HEK293 (cell line): ENCODE measurements around the gene ZSWIM4.

Source experiments
- EGR2 ChIP-seq: fragments of 450-650 bp; formaldehyde crosslinking; IDR thresholded peaks from 2 replicates; pipeline ENCODE4 v1.5.1; 2016; ENCODE audit warnings: low read depth, missing biosample characterization, missing genetic modification characterization
- GLI4 ChIP-seq: fragments of 450-650 bp; formaldehyde crosslinking; IDR thresholded peaks from 2 replicates; pipeline ENCODE4 v1.5.1; 2016; ENCODE audit warnings: missing biosample characterization, missing genetic modification characterization
- GLIS1 ChIP-seq: fragments of 450-650 bp; formaldehyde crosslinking; IDR thresholded peaks from 2 replicates; pipeline ENCODE4 v1.5.1; 2016; ENCODE audit warnings: missing biosample characterization, missing genetic modification characterization
- MYNN ChIP-seq: fragments of 450-650 bp; formaldehyde crosslinking; IDR thresholded peaks from 2 replicates; pipeline ENCODE4 v1.5.1; 2016; ENCODE audit warnings: missing biosample characterization, missing genetic modification characterization, borderline replicate concordance
- OSR2 ChIP-seq: fragments of 450-650 bp; formaldehyde crosslinking; IDR thresholded peaks from 2 replicates; pipeline ENCODE4 v1.5.1; 2016; ENCODE audit warnings: missing biosample characterization, missing genetic modification characterization
- PRDM1 ChIP-seq: fragments of 450-650 bp; formaldehyde crosslinking; IDR thresholded peaks from 2 replicates; pipeline ENCODE4; 2016; ENCODE audit warnings: missing biosample characterization, missing genetic modification characterization
- SALL2 ChIP-seq: fragments of 450-650 bp; formaldehyde crosslinking; IDR thresholded peaks from 2 replicates; pipeline ENCODE4 v1.5.0; 2017; ENCODE audit warnings: missing biosample characterization, mild to moderate bottlenecking, missing genetic modification characterization, borderline replicate concordance
- ZNF10 ChIP-seq: fragments of 450-650 bp; formaldehyde crosslinking; IDR thresholded peaks from 2 replicates; pipeline ENCODE4 v1.5.1; 2017; ENCODE audit warnings: missing biosample characterization, missing genetic modification characterization
- ZNF133 ChIP-seq: fragments of 450-650 bp; formaldehyde crosslinking; IDR thresholded peaks from 2 replicates; pipeline ENCODE4 v1.5.1; 2016; ENCODE audit warnings: missing biosample characterization, missing genetic modification characterization
- ZNF311 ChIP-seq: fragments of 450-650 bp; formaldehyde crosslinking; IDR thresholded peaks from 2 replicates; pipeline ENCODE4 v1.5.1; 2017; ENCODE audit warnings: missing biosample characterization, missing genetic modification characterization, borderline replicate concordance
- ZNF350 ChIP-seq: fragments of 450-650 bp; formaldehyde crosslinking; IDR thresholded peaks from 2 replicates; pipeline ENCODE4 v1.5.0; 2017; ENCODE audit warnings: missing biosample characterization, mild to moderate bottlenecking, missing genetic modification characterization
- ZNF423 ChIP-seq: fragments of 450-650 bp; formaldehyde crosslinking; IDR thresholded peaks from 2 replicates; pipeline ENCODE4 v1.5.1; 2016; ENCODE audit warnings: missing biosample characterization, missing genetic modification characterization
- ZNF510 ChIP-seq: fragments of 450-650 bp; formaldehyde crosslinking; IDR thresholded peaks from 2 replicates; pipeline ENCODE4 v1.5.1; 2018; ENCODE audit warnings: mild to moderate bottlenecking, missing genetic modification characterization, missing biosample characterization; ENCODE audit not compliant: insufficient replicate concordance
- ZNF561 ChIP-seq: fragments of 450-650 bp; IDR thresholded peaks from 2 replicates; pipeline ENCODE4 v1.5.1; 2018; ENCODE audit warnings: missing biosample characterization, missing genetic modification characterization, borderline replicate concordance
- ZNF600 ChIP-seq: fragments of 450-650 bp; formaldehyde crosslinking; IDR thresholded peaks from 2 replicates; pipeline ENCODE4 v1.5.1; 2016; ENCODE audit warnings: missing biosample characterization, missing genetic modification characterization
- ZNF768 ChIP-seq: fragments of 450-650 bp; formaldehyde crosslinking; IDR thresholded peaks from 2 replicates; pipeline ENCODE4 v1.5.1; 2018; ENCODE audit warnings: missing biosample characterization, mild to moderate bottlenecking, missing genetic modification characterization
- TF ChIP-seq, protein P1 (sequence below): fragments of 450-650 bp; formaldehyde crosslinking; IDR thresholded peaks from 2 replicates; pipeline ENCODE4 v1.5.1; 2016; ENCODE audit warnings: missing biosample characterization, missing genetic modification characterization
- TF ChIP-seq, protein P2 (sequence below): fragments of 450-650 bp; formaldehyde crosslinking; IDR thresholded peaks from 2 replicates; pipeline ENCODE4 v1.5.1; 2016; ENCODE audit warnings: missing biosample characterization, missing genetic modification characterization
- TF ChIP-seq, protein P3 (sequence below): fragments of 450-650 bp; formaldehyde crosslinking; IDR thresholded peaks from 2 replicates; pipeline ENCODE4 v1.5.1; 2016; ENCODE audit warnings: missing biosample characterization, missing genetic modification characterization
- TF ChIP-seq, protein P4 (sequence below): fragments of 450-650 bp; formaldehyde crosslinking; IDR thresholded peaks from 2 replicates; pipeline ENCODE4 v1.5.1; 2016; ENCODE audit warnings: missing biosample characterization, missing genetic modification characterization
- TF ChIP-seq, protein P5 (sequence below): fragments of 450-650 bp; IDR thresholded peaks from 2 replicates; pipeline ENCODE4 v1.5.1; 2018; ENCODE audit warnings: missing biosample characterization, mild to moderate bottlenecking, missing genetic modification characterization
- TF ChIP-seq, protein P6 (sequence below): fragments of 450-650 bp; formaldehyde crosslinking; IDR thresholded peaks from 2 replicates; pipeline ENCODE4 v1.5.1; 2016; ENCODE audit warnings: missing biosample characterization, missing genetic modification characterization
- TF ChIP-seq, protein P7 (sequence below): fragments of 450-650 bp; formaldehyde crosslinking; IDR thresholded peaks from 2 replicates; pipeline ENCODE4 v1.5.1; 2017; ENCODE audit warnings: missing biosample characterization, missing genetic modification characterization
- TF ChIP-seq, protein P8 (sequence below): sonication (generic); formaldehyde crosslinking; IDR thresholded peaks from 2 replicates; pipeline ENCODE4 v1.8.1; 2022; ENCODE audit warnings: mild to moderate bottlenecking, moderate library complexity, missing genetic modification reagents

ZSWIM4 gene

DNA sequence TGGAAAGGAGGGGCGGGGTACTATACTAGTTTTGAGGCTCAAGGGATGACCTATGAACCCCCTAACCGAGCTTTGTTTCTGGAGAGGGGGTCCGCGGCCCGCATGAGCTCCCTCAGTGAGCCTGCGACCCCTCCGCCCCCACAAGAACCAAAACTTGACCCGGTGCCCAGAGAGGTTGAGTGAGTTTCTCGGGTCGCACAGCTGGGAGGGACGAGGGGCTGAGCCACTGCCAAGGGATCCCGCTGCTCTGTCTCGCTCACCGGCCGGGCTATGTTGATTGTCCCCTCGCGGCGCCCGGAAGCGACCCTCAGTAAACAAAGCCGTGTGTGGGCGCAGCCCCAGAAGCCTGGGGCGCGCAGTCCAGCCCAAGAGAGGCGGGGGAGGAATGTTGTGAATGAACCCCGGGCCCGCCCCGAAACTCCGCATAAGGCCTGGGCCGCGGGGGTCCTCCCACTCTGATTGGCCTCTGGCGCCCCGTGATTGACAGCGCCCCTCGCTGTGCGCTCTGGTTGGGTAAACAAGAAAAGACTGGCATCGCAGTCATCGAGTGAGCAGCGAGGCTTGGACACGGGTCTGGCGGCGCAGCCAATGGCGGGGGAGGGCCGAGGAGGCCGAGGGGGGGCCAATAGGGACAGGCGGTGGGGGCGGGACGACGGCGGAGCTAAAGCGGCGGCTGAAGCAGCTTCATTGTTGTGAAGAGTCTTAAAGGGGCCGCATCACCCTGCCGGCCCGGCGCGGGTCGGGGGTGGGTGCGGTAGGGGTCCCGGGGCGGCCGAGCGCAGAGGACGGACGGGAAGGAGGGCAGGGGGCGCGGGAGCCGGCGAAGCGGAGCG is at the start of gene ZSWIM4 (continued):
- TF ChIP-seq, protein P1, sequence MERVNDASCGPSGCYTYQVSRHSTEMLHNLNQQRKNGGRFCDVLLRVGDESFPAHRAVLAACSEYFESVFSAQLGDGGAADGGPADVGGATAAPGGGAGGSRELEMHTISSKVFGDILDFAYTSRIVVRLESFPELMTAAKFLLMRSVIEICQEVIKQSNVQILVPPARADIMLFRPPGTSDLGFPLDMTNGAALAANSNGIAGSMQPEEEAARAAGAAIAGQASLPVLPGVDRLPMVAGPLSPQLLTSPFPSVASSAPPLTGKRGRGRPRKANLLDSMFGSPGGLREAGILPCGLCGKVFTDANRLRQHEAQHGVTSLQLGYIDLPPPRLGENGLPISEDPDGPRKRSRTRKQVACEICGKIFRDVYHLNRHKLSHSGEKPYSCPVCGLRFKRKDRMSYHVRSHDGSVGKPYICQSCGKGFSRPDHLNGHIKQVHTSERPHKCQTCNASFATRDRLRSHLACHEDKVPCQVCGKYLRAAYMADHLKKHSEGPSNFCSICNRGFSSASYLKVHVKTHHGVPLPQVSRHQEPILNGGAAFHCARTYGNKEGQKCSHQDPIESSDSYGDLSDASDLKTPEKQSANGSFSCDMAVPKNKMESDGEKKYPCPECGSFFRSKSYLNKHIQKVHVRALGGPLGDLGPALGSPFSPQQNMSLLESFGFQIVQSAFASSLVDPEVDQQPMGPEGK, result peak; percentile 95
- no peak for TF ChIP-seq ZNF311 (tag by site-specific recombination)
- TF ChIP-seq ZNF510 (tag by site-specific recombination), result no peak
- TF ChIP-seq, protein P2, sequence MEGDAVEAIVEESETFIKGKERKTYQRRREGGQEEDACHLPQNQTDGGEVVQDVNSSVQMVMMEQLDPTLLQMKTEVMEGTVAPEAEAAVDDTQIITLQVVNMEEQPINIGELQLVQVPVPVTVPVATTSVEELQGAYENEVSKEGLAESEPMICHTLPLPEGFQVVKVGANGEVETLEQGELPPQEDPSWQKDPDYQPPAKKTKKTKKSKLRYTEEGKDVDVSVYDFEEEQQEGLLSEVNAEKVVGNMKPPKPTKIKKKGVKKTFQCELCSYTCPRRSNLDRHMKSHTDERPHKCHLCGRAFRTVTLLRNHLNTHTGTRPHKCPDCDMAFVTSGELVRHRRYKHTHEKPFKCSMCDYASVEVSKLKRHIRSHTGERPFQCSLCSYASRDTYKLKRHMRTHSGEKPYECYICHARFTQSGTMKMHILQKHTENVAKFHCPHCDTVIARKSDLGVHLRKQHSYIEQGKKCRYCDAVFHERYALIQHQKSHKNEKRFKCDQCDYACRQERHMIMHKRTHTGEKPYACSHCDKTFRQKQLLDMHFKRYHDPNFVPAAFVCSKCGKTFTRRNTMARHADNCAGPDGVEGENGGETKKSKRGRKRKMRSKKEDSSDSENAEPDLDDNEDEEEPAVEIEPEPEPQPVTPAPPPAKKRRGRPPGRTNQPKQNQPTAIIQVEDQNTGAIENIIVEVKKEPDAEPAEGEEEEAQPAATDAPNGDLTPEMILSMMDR (tag by site-specific recombination), result no peak
- TF ChIP-seq PRDM1 (tag by site-specific recombination), result no peak
- TF ChIP-seq MYNN, result no peak
- TF ChIP-seq, protein P3, sequence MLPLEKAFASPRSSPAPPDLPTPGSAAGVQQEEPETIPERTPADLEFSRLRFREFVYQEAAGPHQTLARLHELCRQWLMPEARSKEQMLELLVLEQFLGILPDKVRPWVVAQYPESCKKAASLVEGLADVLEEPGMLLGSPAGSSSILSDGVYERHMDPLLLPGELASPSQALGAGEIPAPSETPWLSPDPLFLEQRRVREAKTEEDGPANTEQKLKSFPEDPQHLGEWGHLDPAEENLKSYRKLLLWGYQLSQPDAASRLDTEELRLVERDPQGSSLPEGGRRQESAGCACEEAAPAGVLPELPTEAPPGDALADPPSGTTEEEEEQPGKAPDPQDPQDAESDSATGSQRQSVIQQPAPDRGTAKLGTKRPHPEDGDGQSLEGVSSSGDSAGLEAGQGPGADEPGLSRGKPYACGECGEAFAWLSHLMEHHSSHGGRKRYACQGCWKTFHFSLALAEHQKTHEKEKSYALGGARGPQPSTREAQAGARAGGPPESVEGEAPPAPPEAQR (tag by site-specific recombination), result no peak
- TF ChIP-seq, protein P4, sequence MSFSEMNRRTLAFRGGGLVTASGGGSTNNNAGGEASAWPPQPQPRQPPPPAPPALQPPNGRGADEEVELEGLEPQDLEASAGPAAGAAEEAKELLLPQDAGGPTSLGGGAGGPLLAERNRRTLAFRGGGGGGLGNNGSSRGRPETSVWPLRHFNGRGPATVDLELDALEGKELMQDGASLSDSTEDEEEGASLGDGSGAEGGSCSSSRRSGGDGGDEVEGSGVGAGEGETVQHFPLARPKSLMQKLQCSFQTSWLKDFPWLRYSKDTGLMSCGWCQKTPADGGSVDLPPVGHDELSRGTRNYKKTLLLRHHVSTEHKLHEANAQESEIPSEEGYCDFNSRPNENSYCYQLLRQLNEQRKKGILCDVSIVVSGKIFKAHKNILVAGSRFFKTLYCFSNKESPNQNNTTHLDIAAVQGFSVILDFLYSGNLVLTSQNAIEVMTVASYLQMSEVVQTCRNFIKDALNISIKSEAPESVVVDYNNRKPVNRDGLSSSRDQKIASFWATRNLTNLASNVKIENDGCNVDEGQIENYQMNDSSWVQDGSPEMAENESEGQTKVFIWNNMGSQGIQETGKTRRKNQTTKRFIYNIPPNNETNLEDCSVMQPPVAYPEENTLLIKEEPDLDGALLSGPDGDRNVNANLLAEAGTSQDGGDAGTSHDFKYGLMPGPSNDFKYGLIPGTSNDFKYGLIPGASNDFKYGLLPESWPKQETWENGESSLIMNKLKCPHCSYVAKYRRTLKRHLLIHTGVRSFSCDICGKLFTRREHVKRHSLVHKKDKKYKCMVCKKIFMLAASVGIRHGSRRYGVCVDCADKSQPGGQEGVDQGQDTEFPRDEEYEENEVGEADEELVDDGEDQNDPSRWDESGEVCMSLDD, result peak; percentile 96
- peak; percentile 99 for TF ChIP-seq ZNF768 (tag by site-specific recombination)
- TF ChIP-seq, protein P5, sequence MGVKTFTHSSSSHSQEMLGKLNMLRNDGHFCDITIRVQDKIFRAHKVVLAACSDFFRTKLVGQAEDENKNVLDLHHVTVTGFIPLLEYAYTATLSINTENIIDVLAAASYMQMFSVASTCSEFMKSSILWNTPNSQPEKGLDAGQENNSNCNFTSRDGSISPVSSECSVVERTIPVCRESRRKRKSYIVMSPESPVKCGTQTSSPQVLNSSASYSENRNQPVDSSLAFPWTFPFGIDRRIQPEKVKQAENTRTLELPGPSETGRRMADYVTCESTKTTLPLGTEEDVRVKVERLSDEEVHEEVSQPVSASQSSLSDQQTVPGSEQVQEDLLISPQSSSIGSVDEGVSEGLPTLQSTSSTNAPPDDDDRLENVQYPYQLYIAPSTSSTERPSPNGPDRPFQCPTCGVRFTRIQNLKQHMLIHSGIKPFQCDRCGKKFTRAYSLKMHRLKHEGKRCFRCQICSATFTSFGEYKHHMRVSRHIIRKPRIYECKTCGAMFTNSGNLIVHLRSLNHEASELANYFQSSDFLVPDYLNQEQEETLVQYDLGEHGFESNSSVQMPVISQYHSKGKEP, result no peak
- TF ChIP-seq, protein P6, sequence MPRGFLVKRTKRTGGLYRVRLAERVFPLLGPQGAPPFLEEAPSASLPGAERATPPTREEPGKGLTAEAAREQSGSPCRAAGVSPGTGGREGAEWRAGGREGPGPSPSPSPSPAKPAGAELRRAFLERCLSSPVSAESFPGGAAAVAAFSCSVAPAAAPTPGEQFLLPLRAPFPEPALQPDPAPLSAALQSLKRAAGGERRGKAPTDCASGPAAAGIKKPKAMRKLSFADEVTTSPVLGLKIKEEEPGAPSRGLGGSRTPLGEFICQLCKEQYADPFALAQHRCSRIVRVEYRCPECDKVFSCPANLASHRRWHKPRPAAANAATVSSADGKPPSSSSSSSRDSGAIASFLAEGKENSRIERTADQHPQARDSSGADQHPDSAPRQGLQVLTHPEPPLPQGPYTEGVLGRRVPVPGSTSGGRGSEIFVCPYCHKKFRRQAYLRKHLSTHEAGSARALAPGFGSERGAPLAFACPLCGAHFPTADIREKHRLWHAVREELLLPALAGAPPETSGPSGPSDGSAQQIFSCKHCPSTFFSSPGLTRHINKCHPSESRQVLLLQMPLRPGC, result no peak
- TF ChIP-seq OSR2 (tag by site-specific recombination), result no peak
- peak; percentile 96 for TF ChIP-seq GLIS1 (tag by site-specific recombination)
- TF ChIP-seq ZNF600 (tag by site-specific recombination), result peak; percentile 23; the same call in 1 of the 2 replicates
- TF ChIP-seq EGR2 (tag by site-specific recombination), result peak; percentile 82
- TF ChIP-seq ZNF10 (tag by site-specific recombination), result no peak
- TF ChIP-seq ZNF350, result no peak
- no peak; the same call in 1 of the 2 replicates for TF ChIP-seq ZNF561 (tag by site-specific recombination)
- TF ChIP-seq GLI4 (tag by site-specific recombination), result no peak
- TF ChIP-seq, protein P7, sequence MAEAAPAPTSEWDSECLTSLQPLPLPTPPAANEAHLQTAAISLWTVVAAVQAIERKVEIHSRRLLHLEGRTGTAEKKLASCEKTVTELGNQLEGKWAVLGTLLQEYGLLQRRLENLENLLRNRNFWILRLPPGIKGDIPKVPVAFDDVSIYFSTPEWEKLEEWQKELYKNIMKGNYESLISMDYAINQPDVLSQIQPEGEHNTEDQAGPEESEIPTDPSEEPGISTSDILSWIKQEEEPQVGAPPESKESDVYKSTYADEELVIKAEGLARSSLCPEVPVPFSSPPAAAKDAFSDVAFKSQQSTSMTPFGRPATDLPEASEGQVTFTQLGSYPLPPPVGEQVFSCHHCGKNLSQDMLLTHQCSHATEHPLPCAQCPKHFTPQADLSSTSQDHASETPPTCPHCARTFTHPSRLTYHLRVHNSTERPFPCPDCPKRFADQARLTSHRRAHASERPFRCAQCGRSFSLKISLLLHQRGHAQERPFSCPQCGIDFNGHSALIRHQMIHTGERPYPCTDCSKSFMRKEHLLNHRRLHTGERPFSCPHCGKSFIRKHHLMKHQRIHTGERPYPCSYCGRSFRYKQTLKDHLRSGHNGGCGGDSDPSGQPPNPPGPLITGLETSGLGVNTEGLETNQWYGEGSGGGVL (tag by site-specific recombination), result no peak
- TF ChIP-seq, protein P8, sequence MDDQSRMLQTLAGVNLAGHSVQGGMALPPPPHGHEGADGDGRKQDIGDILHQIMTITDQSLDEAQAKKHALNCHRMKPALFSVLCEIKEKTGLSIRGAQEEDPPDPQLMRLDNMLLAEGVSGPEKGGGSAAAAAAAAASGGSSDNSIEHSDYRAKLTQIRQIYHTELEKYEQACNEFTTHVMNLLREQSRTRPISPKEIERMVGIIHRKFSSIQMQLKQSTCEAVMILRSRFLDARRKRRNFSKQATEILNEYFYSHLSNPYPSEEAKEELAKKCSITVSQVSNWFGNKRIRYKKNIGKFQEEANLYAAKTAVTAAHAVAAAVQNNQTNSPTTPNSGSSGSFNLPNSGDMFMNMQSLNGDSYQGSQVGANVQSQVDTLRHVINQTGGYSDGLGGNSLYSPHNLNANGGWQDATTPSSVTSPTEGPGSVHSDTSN, result peak; percentile 100
- no peak for TF ChIP-seq SALL2
- no peak for TF ChIP-seq ZNF133
- no peak for TF ChIP-seq ZNF423 (tag by site-specific recombination)
